GM06990 (cell line): ENCODE data around the gene MBP.

ENCODE experiments used
- DNase-seq: peaks from one replicate; pipeline ENCODE4 v3.0.0-alpha.2; 2011; ENCODE audit not compliant: insufficient read length; ENCODE audit errors: extremely low read depth
- H3K27me3 ChIP-seq: replicated peaks from 2 replicates; pipeline ENCODE4 v1.6.0; 2011; ENCODE audit warnings: low read length; ENCODE audit not compliant: control insufficient read depth, insufficient read depth
- H3K36me3 ChIP-seq: 2 replicates; pipeline ENCODE4 v1.5.1; 2011; ENCODE audit warnings: low read length; ENCODE audit not compliant: control insufficient read depth, insufficient read depth
- H3K4me3 ChIP-seq: replicated peaks from 2 replicates; pipeline ENCODE4 v1.5.1; 2011; ENCODE audit warnings: low read depth, mild to moderate bottlenecking, control low read depth, low read length
- CTCF ChIP-seq: IDR thresholded peaks from 2 replicates; pipeline ENCODE4 v1.5.1; 2011; ENCODE audit warnings: low read length, control low read depth, mild to moderate bottlenecking, inconsistent platforms; ENCODE audit not compliant: insufficient read depth, poor library complexity, severe bottlenecking

Gene MBP

GRCh38 chr18:77157312-77157711 is 24.7 kb upstream of the MBP start:
- no peak for DNase-seq
- H3K4me3 ChIP-seq, result no peak overlapping the region
- TF ChIP-seq CTCF, result no peak
- no peaks in the 10 kb centered on the region for H3K36me3 ChIP-seq
- no peaks in the 10 kb centered on the region for H3K27me3 ChIP-seq

GRCh38 chr18:77155031-77155430 is 22.4 kb upstream of the MBP start:
- H3K36me3 ChIP-seq, result no peaks in the 10 kb centered on the region

DNA sequence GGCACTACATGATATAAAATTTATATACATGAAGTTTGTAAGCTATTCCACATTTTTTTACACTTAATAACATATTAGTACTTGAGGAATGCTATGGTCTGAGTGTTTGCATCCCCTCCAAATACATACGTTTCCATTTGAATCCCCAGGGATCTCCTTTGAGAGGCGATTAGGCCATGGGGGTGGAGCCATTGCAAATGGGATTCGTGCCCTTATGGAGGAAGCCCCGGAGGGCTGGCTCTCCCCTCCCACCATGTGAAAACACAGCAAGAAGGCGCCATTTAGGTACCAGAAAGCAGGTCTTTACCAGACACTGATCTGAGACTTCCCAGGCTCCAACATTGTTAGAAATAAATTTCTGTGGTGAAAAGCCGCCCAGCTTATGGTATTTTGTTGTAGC is 20.8 kb upstream of the MBP start:
- Histone ChIP-seq H3K4me3 (no peak overlapping the region), H3K27me3 (no peaks in the 10 kb centered on the region), H3K36me3 (no peaks in the 10 kb centered on the region)
- TF ChIP-seq CTCF, result no peak
- DNase-seq, result no peak

More at GRCh38 chr18:77155031-77155430, 22.4 kb upstream of the MBP start:
- TF ChIP-seq CTCF, result no peak
- no peak for DNase-seq
- no peaks in the 10 kb centered on the region for H3K27me3 ChIP-seq
- no peak overlapping the region for H3K4me3 ChIP-seq

GRCh38 chr18:77151772-77152520 is 19.4 kb upstream of the MBP start:
- no peak for TF ChIP-seq CTCF
- Histone ChIP-seq H3K36me3 (no peaks in the 10 kb centered on the region), H3K4me3 (no peak overlapping the region), H3K27me3 (no peaks in the 10 kb centered on the region)
- no peak for DNase-seq

DNA sequence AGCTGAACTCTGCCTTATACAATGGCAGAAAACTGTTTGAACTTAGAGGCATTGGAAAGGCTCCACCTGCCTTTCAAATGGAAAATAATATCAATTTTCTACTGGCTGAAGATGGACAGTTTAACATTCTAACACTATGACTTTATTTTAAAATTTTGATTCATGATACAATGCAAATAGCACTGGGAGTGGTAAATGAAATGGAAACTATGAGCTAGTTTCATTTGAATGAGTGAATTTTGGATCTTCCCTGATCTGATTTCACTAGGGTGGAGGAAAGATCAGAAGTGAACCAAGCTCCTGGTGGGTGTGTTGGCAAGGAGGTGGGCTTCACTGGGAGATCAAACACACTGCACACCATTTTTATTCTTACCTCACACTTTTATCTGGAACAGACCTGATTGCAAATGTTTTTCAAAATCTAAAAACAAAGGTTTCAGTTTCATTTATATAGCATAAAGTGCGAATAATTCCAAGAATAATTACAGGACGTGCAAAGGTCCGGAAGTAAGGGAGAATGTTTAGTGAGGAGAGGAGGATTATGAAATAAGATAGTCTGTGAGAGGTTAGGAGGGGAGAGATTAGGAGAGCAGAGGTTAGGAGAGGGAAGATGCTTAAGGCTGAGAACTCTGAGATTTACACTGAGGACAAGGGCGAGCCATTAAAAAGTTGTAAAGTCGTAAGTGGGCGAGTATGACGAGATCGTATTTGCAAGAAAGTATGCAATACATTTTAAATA is 18.6 kb upstream of the MBP start:
- no peaks in the 10 kb centered on the region for H3K27me3 ChIP-seq
- DNase-seq, result no peak
- TF ChIP-seq CTCF, result no peak
- H3K36me3 ChIP-seq, result no peaks in the 10 kb centered on the region
- no peak overlapping the region for H3K4me3 ChIP-seq
